ENCODE data around the gene KREMEN2. TPM values are rescaled to one million over a fixed set of nuclear protein-coding genes. Genes with fewer than 3 reads are reported as not detected.

Gene KREMEN2, protein sequence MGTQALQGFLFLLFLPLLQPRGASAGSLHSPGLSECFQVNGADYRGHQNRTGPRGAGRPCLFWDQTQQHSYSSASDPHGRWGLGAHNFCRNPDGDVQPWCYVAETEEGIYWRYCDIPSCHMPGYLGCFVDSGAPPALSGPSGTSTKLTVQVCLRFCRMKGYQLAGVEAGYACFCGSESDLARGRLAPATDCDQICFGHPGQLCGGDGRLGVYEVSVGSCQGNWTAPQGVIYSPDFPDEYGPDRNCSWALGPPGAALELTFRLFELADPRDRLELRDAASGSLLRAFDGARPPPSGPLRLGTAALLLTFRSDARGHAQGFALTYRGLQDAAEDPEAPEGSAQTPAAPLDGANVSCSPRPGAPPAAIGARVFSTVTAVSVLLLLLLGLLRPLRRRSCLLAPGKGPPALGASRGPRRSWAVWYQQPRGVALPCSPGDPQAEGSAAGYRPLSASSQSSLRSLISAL
- under 1 TPM in 1 of 5 donors, not detected in 4; 0.15 TPM for total RNA-seq
- total RNA-seq (2013) = not detected
- total RNA-seq = 0 to 0.28 (median 0.05) reads per million in 29 experiments

- H3K27ac ChIP-seq (ENCODE audit: low read length) = no peak within 1 kb of the TSS
- CTCF ChIA-PET = no interaction called here
- H3K9me3 ChIP-seq = no peaks in the 10 kb centered on the region
- 0% methylated on average over 27 of the region's 60 CpGs for WGBS (ENCODE audit: insufficient coverage)
- H3K4me3 Mint-ChIP-seq = peak within 1 kb of the TSS; percentile 56 to 86 (median 72)
- H3K27ac Mint-ChIP-seq = no peak within 1 kb of the TSS
- POLR2A ChIA-PET = no interaction called here
- ATAC-seq (replicated peaks in 1 of 4) (peak in 1 of 4 experiments; percentile 21), DNase-seq (peak in 4 of 35 experiments; percentile 27 to 52 (median 42))
- peak within 1 kb of the TSS; percentile 35 to 86 for H3K4me3 ChIP-seq (ENCODE audit: control insufficient read depth in 1 of 2, extremely low read depth in 1 of 2, low read length in 1 of 2)
- H3K36me3 ChIP-seq (ENCODE audit: control insufficient read depth in 2 of 2, extremely low read depth in 1 of 2, insufficient read depth in 1 of 2, low read length in 1 of 2) = no peaks in the 10 kb centered on the region
- peaks cover 20 to 71% of the 10 kb centered on the region in 2 experiments for H3K4me1 ChIP-seq (ENCODE audit: control insufficient read depth in 1 of 2, extremely low read depth in 1 of 2, insufficient read depth in 2 of 2, low read length in 2 of 2)
- no peaks in the 10 kb centered on the region for H3K9me3 Mint-ChIP-seq
- H3K27me3 ChIP-seq (replicated peaks in 1 of 2; ENCODE audit: control insufficient read depth in 2 of 2, extremely low read depth in 1 of 2, insufficient read depth in 2 of 2, low read length in 1 of 2) = peaks cover 4 to 90% of the 10 kb centered on the region in 2 experiments
- peaks cover 16 to 46% of the 10 kb centered on the region in 2 donors for H3K27me3 Mint-ChIP-seq
- H3K4me1 Mint-ChIP-seq = peaks cover 18 to 34% (median 26%) of the 10 kb centered on the region in 3 donors
- no peaks in the 10 kb centered on the region for H3K36me3 Mint-ChIP-seq
These were observed at the start of gene KREMEN2 for GRCh38 chr16:2963723-2964474. TSS of gene KREMEN2 (plus strand) at chr16:2964275. CDS start at chr16:2964521, 246 bp downstream.

DNA sequence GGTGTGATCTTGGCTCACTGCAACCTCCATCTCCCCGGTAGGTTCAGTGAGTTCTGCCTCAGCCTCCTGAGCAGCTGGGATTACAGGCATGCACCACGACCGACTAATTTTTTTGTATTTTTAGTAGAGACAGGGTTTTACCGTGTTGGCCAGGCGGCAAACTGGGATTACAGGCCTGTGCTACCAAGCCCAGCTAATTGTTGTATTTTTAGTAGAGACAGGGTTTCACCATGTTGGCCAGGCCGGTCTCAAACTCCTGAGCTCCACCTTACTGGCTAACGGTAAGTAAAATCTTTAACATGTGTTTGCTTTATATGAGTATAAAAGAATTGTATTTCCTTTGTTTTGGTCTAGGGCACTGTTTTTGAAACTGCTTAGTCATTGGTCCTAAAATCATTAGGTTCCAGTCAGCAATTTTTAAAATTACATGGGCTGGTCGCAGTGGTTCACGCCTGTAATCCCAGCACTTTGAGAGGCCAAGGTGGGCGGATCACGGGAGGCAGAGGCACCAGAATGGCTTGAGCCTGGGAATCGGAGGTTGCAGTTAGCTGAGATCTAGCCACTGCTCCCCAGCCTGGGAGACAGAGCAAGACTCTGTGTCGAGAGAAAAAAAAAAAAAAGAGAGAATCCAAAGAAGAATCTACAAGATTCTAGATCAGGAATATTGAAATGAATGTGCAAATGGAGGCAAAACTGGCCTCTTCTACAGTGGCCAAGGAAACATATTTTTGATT, 48.7 kb upstream of the KREMEN2 start:
- WGBS (ENCODE audit: insufficient coverage) = 78% methylated on average over 8 of the region's 13 CpGs
- Mint-ChIP-seq H3K9me3 (no peaks in the 10 kb centered on the region), H3K4me3 (no peak overlapping the region), H3K27me3 (no peaks in the 10 kb centered on the region), H3K27ac (peak overlapping the region; percentile 39 to 59), H3K36me3 (peaks cover 10% of the 10 kb centered on the region), H3K4me1 (peaks cover 23 to 28% (median 25%) of the 10 kb centered on the region in 3 donors)
- CTCF ChIA-PET = interaction anchor here in 1 of 2 donors (1.5 kb wide), 1 partner anchor 12 kb away, joined by 4 read pairs; no protein-coding TSS in a partner anchor
- POLR2A ChIA-PET = no interaction called here
- Histone ChIP-seq H3K9me3 (no peaks in the 10 kb centered on the region), H3K27ac (ENCODE audit: low read length) (no peak overlapping the region), H3K27me3 (replicated peaks in 1 of 2; ENCODE audit: control insufficient read depth in 2 of 2, extremely low read depth in 1 of 2, insufficient read depth in 2 of 2, low read length in 1 of 2) (no peaks in the 10 kb centered on the region), H3K4me1 (ENCODE audit: control insufficient read depth in 1 of 2, extremely low read depth in 1 of 2, insufficient read depth in 2 of 2, low read length in 2 of 2) (peaks cover 0 to 24% of the 10 kb centered on the region in 2 experiments), H3K36me3 (ENCODE audit: control insufficient read depth in 2 of 2, extremely low read depth in 1 of 2, insufficient read depth in 1 of 2, low read length in 1 of 2) (peaks cover 10 to 17% of the 10 kb centered on the region in 2 donors), H3K4me3 (ENCODE audit: control insufficient read depth in 1 of 2, extremely low read depth in 1 of 2, low read length in 1 of 2) (no peak overlapping the region)
- DNase-seq = no peak
- ATAC-seq (replicated peaks in 1 of 4) = no peak

DNA sequence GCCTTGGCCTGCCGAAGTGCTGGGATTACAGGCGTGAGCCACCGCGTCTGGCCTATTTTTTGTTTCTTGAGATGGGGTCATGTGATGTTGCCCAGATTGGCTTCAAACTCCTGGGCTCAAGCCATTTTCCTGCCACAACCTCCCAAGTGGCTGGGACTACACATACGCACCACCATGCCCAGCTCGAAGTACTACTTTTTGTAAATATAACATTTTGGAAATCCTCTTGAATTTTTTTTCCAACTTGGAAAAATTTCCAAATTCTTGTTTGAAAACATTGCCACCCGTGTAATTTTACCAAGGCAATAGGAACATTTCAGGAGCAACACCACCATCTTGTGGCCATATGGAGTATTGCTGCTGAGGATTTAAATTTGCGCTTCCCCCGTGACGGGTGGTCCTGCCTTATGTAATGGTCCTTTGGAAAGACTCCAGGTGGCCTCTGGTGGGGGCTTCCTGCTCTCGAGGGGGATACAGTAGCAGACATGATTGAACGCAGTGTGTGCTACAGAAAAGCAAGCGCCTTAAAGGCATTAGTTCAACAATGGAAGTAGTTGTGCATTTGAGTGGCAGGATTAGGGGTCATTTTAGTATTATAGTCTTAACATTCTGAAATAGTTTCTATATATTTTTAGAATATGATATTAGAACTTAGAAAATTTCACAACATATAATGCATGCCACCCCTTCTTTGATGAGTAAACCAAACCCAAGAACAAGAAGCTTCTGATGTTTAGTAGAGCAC, 44.4 kb upstream of the KREMEN2 start:
- peak in 31 of 35 experiments; percentile 6 to 86 (median 49) for DNase-seq
- H3K4me3 ChIP-seq (ENCODE audit: control insufficient read depth in 1 of 2, extremely low read depth in 1 of 2, low read length in 1 of 2) = no peak overlapping the region
- no peak overlapping the region for H3K4me3 Mint-ChIP-seq
- H3K4me1 ChIP-seq (ENCODE audit: control insufficient read depth in 1 of 2, extremely low read depth in 1 of 2, insufficient read depth in 2 of 2, low read length in 2 of 2) = peaks cover 0 to 3% of the 10 kb centered on the region in 2 experiments
- H3K27ac Mint-ChIP-seq = peak overlapping the region in 1 of 2 donors; percentile 65
- no peaks in the 10 kb centered on the region for H3K9me3 ChIP-seq
- ATAC-seq (replicated peaks in 1 of 4) = peak; percentile 53 to 80 (median 64)
- no peaks in the 10 kb centered on the region for H3K9me3 Mint-ChIP-seq
- H3K36me3 ChIP-seq (ENCODE audit: control insufficient read depth in 2 of 2, extremely low read depth in 1 of 2, insufficient read depth in 1 of 2, low read length in 1 of 2) = peaks cover 15 to 21% of the 10 kb centered on the region in 2 donors
- H3K4me1 Mint-ChIP-seq = peaks cover 5 to 13% (median 7%) of the 10 kb centered on the region in 3 donors
- CTCF ChIA-PET = interaction anchor here in 1 of 2 donors (0.6 to 1.2 kb wide), 2 partner anchors 45 to 104 kb away, joined by 4 to 5 read pairs; no protein-coding TSS in a partner anchor
- H3K36me3 Mint-ChIP-seq = peaks cover 19% of the 10 kb centered on the region
- WGBS (ENCODE audit: insufficient coverage) = 4% methylated on average over 4 of the region's 13 CpGs
- POLR2A ChIA-PET = no interaction called here
- no peak overlapping the region for H3K27ac ChIP-seq (ENCODE audit: low read length)
- no peaks in the 10 kb centered on the region for H3K27me3 ChIP-seq (replicated peaks in 1 of 2; ENCODE audit: control insufficient read depth in 2 of 2, extremely low read depth in 1 of 2, insufficient read depth in 2 of 2, low read length in 1 of 2)
- H3K27me3 Mint-ChIP-seq = no peaks in the 10 kb centered on the region

DNA sequence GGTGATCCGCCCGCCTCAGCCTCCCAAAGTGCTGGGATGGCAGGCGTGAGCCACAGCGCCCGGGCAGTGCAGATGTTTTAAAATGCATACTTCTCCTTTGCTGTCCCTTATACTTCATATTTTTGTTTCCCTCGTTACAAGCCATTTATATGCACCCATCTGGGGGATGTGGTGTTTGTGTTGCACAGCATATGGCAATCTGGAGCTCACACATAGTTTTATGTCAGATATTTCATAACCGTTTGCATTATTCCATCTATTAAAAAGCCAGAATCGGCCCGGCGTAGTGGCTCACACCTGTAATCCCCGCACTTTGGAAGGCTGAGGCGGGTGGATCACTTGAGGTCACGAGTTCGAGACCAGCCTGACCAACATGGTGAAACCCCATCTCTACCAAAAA, 40.6 kb upstream of the KREMEN2 start:
- ChIA-PET POLR2A (no interaction called here), CTCF (interaction anchor here in 1 of 2 donors (0.7 kb wide), 1 partner anchor 19 kb away, joined by 3 read pairs; no protein-coding TSS in a partner anchor)
- peaks cover 18 to 30% (median 18%) of the 10 kb centered on the region in 3 donors for H3K4me1 Mint-ChIP-seq
- Histone ChIP-seq H3K4me3 (ENCODE audit: control insufficient read depth in 1 of 2, extremely low read depth in 1 of 2, low read length in 1 of 2) (no peak overlapping the region), H3K27me3 (replicated peaks in 1 of 2; ENCODE audit: control insufficient read depth in 2 of 2, extremely low read depth in 1 of 2, insufficient read depth in 2 of 2, low read length in 1 of 2) (no peaks in the 10 kb centered on the region), H3K36me3 (ENCODE audit: control insufficient read depth in 2 of 2, extremely low read depth in 1 of 2, insufficient read depth in 1 of 2, low read length in 1 of 2) (peaks cover 10 to 13% of the 10 kb centered on the region in 2 donors), H3K27ac (ENCODE audit: low read length) (no peak overlapping the region), H3K4me1 (ENCODE audit: control insufficient read depth in 1 of 2, extremely low read depth in 1 of 2, insufficient read depth in 2 of 2, low read length in 2 of 2) (peaks cover 2 to 13% of the 10 kb centered on the region in 2 experiments), H3K9me3 (no peaks in the 10 kb centered on the region)
- no peak overlapping the region for H3K27ac Mint-ChIP-seq
- H3K36me3 Mint-ChIP-seq = peaks cover 16% of the 10 kb centered on the region
- H3K27me3 Mint-ChIP-seq = no peaks in the 10 kb centered on the region
- no peaks in the 10 kb centered on the region for H3K9me3 Mint-ChIP-seq
- ATAC-seq (replicated peaks in 1 of 4) (no peak), DNase-seq (no peak)
- H3K4me3 Mint-ChIP-seq = no peak overlapping the region
- WGBS (ENCODE audit: insufficient coverage) = 98% methylated on average over 5 of the region's 14 CpGs

GRCh38 chr16:2924901-2925755, 38.9 kb upstream of the KREMEN2 start:
- DNase-seq (no peak), ATAC-seq (replicated peaks in 1 of 4) (no peak)
- Mint-ChIP-seq H3K27me3 (no peaks in the 10 kb centered on the region), H3K27ac (no peak overlapping the region), H3K4me1 (peaks cover 13 to 24% (median 14%) of the 10 kb centered on the region in 3 donors), H3K4me3 (no peak overlapping the region), H3K36me3 (peaks cover 14% of the 10 kb centered on the region), H3K9me3 (no peaks in the 10 kb centered on the region)
- no peaks in the 10 kb centered on the region for H3K27me3 ChIP-seq (replicated peaks in 1 of 2; ENCODE audit: control insufficient read depth in 2 of 2, extremely low read depth in 1 of 2, insufficient read depth in 2 of 2, low read length in 1 of 2)
- no peak overlapping the region for H3K27ac ChIP-seq (ENCODE audit: low read length)
- peaks cover 2 to 10% of the 10 kb centered on the region in 2 experiments for H3K4me1 ChIP-seq (ENCODE audit: control insufficient read depth in 1 of 2, extremely low read depth in 1 of 2, insufficient read depth in 2 of 2, low read length in 2 of 2)
- no peaks in the 10 kb centered on the region for H3K9me3 ChIP-seq
- ChIA-PET POLR2A (no interaction called here), CTCF (interaction anchor here (0.5 to 0.7 kb wide), 3 partner anchors 13 to 59 kb away, joined by 3 to 7 read pairs (median 4); no protein-coding TSS in a partner anchor)
- H3K36me3 ChIP-seq (ENCODE audit: control insufficient read depth in 2 of 2, extremely low read depth in 1 of 2, insufficient read depth in 1 of 2, low read length in 1 of 2) = peaks cover 10 to 20% of the 10 kb centered on the region in 2 donors
- no peak overlapping the region for H3K4me3 ChIP-seq (ENCODE audit: control insufficient read depth in 1 of 2, extremely low read depth in 1 of 2, low read length in 1 of 2)
- 88% methylated on average over 19 of the region's 42 CpGs for WGBS (ENCODE audit: insufficient coverage)

All from T-cell (primary cell).